ENCODE measurements around the gene GRID1.

DNA sequence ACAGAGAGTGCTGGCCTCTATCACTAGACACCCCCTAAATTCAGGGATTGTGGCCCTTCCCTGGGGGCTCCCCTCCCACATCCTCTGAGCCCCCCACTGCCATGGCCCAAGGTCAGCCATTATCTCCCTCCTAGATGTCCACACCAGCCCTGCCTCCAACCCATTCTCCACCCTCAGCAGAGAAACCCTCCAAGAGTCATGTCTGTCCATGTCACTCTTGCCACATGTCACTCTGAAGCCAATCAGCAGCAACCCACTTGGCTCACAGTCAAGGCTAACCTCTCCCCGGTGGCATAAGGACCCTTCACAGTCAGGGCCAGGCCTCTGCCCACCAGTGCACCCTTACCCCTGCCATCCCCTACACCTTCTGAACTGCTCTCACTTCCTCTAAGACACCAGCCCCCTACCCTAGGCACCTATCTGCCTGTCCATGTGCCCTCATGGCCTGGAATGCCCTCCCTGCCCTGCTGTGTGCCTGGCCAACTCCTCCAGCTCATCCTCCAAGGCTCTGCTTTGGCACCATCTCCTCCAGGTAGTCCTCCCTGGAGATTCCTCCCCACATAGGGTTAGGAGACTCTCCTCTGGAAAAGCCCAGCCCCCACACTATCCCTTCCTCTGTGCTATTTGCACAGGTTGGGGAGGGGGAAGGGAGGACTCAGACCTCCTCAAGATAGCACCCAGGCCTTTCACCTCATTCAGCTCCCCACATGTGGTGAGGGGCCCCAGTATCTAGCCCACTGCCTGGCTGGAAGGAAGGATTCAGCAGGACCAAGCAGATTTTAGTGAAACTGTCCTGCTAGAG is 83.7 kb downstream of the GRID1 start:
- TF ChIP-seq, protein P1, sequence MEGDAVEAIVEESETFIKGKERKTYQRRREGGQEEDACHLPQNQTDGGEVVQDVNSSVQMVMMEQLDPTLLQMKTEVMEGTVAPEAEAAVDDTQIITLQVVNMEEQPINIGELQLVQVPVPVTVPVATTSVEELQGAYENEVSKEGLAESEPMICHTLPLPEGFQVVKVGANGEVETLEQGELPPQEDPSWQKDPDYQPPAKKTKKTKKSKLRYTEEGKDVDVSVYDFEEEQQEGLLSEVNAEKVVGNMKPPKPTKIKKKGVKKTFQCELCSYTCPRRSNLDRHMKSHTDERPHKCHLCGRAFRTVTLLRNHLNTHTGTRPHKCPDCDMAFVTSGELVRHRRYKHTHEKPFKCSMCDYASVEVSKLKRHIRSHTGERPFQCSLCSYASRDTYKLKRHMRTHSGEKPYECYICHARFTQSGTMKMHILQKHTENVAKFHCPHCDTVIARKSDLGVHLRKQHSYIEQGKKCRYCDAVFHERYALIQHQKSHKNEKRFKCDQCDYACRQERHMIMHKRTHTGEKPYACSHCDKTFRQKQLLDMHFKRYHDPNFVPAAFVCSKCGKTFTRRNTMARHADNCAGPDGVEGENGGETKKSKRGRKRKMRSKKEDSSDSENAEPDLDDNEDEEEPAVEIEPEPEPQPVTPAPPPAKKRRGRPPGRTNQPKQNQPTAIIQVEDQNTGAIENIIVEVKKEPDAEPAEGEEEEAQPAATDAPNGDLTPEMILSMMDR (IDR thresholded peaks at IDR 0.05): no peak
- TF ChIP-seq POLR2A (IDR thresholded peaks at IDR 0.05): no peak
